Measurements from ENCODE around the gene VEGFD. TPM values are rescaled to one million over a fixed set of nuclear protein-coding genes. Genes with fewer than 3 reads are reported as not detected.

Gene VEGFD
- polyA plus RNA-seq, 2 of the 4 experiments (the other 2 are of a cell fraction) = 0.57 to 1.8 TPM

- no peak overlapping the region for H3K4me2 ChIP-seq
- no peaks in the 10 kb centered on the region for H3K4me1 ChIP-seq
- no peak for FAIRE-seq
- H3K4me3 ChIP-seq = no peak overlapping the region
- no peak overlapping the region for H3K27ac ChIP-seq
- ChIA-PET CTCF (no interaction called here), POLR2A (no interaction called here)
- ATAC-seq = no peak
- WGBS (ENCODE audit: missing lambda C conversion rate) = 88% methylated on average over 2 of the region's 2 CpGs
- no peaks in the 10 kb centered on the region for H3K9me3 ChIP-seq
- TF ChIP-seq BCL3 (IDR thresholded peaks at IDR 0.05) (no peak), CTCF (IDR thresholded peaks at IDR 0.05) (no peak), RCOR1 (IDR thresholded peaks at IDR 0.05; ENCODE audit: low read depth, low read length) (no peak), EHF (CRISPR knock-in tag; IDR thresholded peaks at IDR 0.05) (no peak), HMGXB4 (CRISPR knock-in tag; IDR thresholded peaks at IDR 0.05; ENCODE audit: borderline replicate concordance) (no peak), NFE2L2 (conservative IDR thresholded peaks at IDR 0.05; ENCODE audit: low read length) (no peak), EP300 (IDR thresholded peaks at IDR 0.05) (no peak), JUNB (IDR thresholded peaks at IDR 0.05) (no peak), HOXB5 (CRISPR knock-in tag; IDR thresholded peaks at IDR 0.05) (no peak), RARB (CRISPR knock-in tag; IDR thresholded peaks at IDR 0.05) (no peak), ATOH8 (CRISPR knock-in tag; IDR thresholded peaks at IDR 0.05; ENCODE audit: low read depth) (no peak)
- no peak for DNase-seq (ENCODE audit: low read depth in 1 of 2, low spot score in 1 of 2)
Measured at GRCh38 chrX:15430076-15430475, 45.9 kb upstream of the VEGFD start.

GRCh38 chrX:15425024-15425423 is 40.8 kb upstream of the VEGFD start:
- no peak for ATAC-seq
- ChIA-PET POLR2A (no interaction called here), CTCF (no interaction called here)
- Histone ChIP-seq H3K27ac (no peak overlapping the region), H3K4me3 (no peak overlapping the region), H3K4me2 (no peak overlapping the region), H3K9me3 (peaks cover 4% of the 10 kb centered on the region; the same call in 2 of the 3 replicates), H3K4me1 (no peaks in the 10 kb centered on the region)
- FAIRE-seq = no peak
- no peak for DNase-seq (ENCODE audit: low read depth in 1 of 2, low spot score in 1 of 2)
- WGBS (ENCODE audit: missing lambda C conversion rate) = 95% methylated on average over 1 of the region's 1 CpG
- TF ChIP-seq MYC (IDR thresholded peaks at IDR 0.05; ENCODE audit: borderline replicate concordance, low read length) (no peak), SMC3 (IDR thresholded peaks at IDR 0.05) (no peak), RFX5 (IDR thresholded peaks at IDR 0.05) (no peak), KDM1A (IDR thresholded peaks at IDR 0.05; ENCODE audit: low read depth) (no peak), RCOR1 (IDR thresholded peaks at IDR 0.05; ENCODE audit: low read depth, low read length) (no peak), ELK1 (IDR thresholded peaks at IDR 0.05; ENCODE audit: low read depth, low read length) (no peak), CEBPB (IDR thresholded peaks at IDR 0.05) (no peak), BHLHE40 (IDR thresholded peaks at IDR 0.05; ENCODE audit: low read depth, low read length) (no peak), ATOH8 (CRISPR knock-in tag; IDR thresholded peaks at IDR 0.05; ENCODE audit: low read depth) (no peak), HMGXB4 (CRISPR knock-in tag; IDR thresholded peaks at IDR 0.05; ENCODE audit: borderline replicate concordance) (no peak), CTCF (IDR thresholded peaks at IDR 0.05) (no peak), KDM5A (IDR thresholded peaks at IDR 0.05) (no peak), TP53 (CRISPR knock-in tag; IDR thresholded peaks at IDR 0.05) (no peak), HOXB13 (CRISPR knock-in tag; IDR thresholded peaks at IDR 0.05; ENCODE audit: low read depth) (no peak), POLR2A (IDR thresholded peaks at IDR 0.05; ENCODE audit: low read length) (no peak), PBX3 (IDR thresholded peaks at IDR 0.05) (no peak), CHD2 (IDR thresholded peaks at IDR 0.05; ENCODE audit: low read length, partially characterized antibody) (no peak)
